Endothelial cell of umbilical vein (primary cell): Measurements from ENCODE around the gene CYP19A1. TPM values are rescaled to one million over a fixed set of nuclear protein-coding genes. Genes with fewer than 3 reads are reported as not detected.

Experiments
- BruUV-seq: library from RNA; stranded (reverse); fragments of 400-500 nt; replicated peaks from 2 replicates; lab custom pipeline; 2021; lab: Mats Ljungman, UMichigan
- CTCF ChIA-PET: fragments of 300-600, 350-600 bp; sonication (Branson Sonifier 250); formaldehyde crosslinking; loops from one replicate; lab custom pipeline; 2021; ENCODE audit warnings: antibody characterized with exemption, inconsistent platforms; lab: Charles Lee
- POLR2A ChIA-PET: fragments of 300-600, 350-600 bp; sonication (Branson Sonifier 250); formaldehyde crosslinking; loops from one replicate; lab custom pipeline; 2021; ENCODE audit warnings: antibody characterized with exemption, inconsistent platforms; lab: Charles Lee
- DNase-seq: peaks from one replicate; pipeline ENCODE4 v3.0.0-alpha.2; 2011; ENCODE audit warnings: low read depth, low spot score
- FAIRE-seq: peaks from 2 replicates; lab custom pipeline; 2011; peaks lifted over from hg19 to GRCh38; lab: Jason Lieb, UNC
- H2AFZ ChIP-seq: 2 replicates; pipeline ENCODE4 v1.6.0; 2012; ENCODE audit warnings: low read depth, low read length, control low read depth, inconsistent platforms
- H3K27ac ChIP-seq: 2 replicates; pipeline ENCODE4 v1.5.1; 2011; ENCODE audit warnings: low read depth, mild to moderate bottlenecking, control low read depth, low read length, moderate library complexity; ENCODE audit not compliant: insufficient read depth
- H3K27me3 ChIP-seq, 2 experiments: 2 replicates each; pipeline versions ENCODE4 v1.6.0 to v1.6.1; 2011; ENCODE audit warnings: low read length in 2 of 2, mixed read lengths in 1 of 2; ENCODE audit not compliant: control insufficient read depth in 2 of 2, insufficient read depth in 2 of 2
- H3K36me3 ChIP-seq, 2 experiments: 2 replicates in 1 of 2; 3 replicates in 1 of 2; pipeline ENCODE4 v1.5.1; 2011; ENCODE audit warnings: low read length in 2 of 2, mild to moderate bottlenecking in 1 of 2, moderate library complexity in 1 of 2; ENCODE audit not compliant: control insufficient read depth in 2 of 2, insufficient read depth in 2 of 2; ENCODE audit errors: extremely low read depth in 1 of 2
- H3K4me1 ChIP-seq: 3 replicates; pipeline ENCODE4 v1.5.1; 2011; ENCODE audit warnings: mild to moderate bottlenecking, low read length; ENCODE audit not compliant: control insufficient read depth, insufficient read depth; ENCODE audit errors: extremely low read depth
- H3K4me2 ChIP-seq: 2 replicates; pipeline ENCODE4 v1.6.1; 2011; ENCODE audit warnings: low read length, control low read depth, mixed read lengths; ENCODE audit not compliant: insufficient read depth
- H3K4me3 ChIP-seq, 3 experiments: fragments of 200-600 bp in 1 of 3; sonication (generic), shearing (Covaris generic) in 1 of 3; replicated peaks in 1 of 3; 2 replicates each; pipeline ENCODE4 v1.5.1; 2011 to 2016; ENCODE audit warnings: control low read depth in 3 of 3, low read length in 3 of 3, mild to moderate bottlenecking in 2 of 3, inconsistent platforms in 1 of 3, low read depth in 1 of 3, moderate library complexity in 1 of 3; ENCODE audit not compliant: insufficient read depth in 1 of 3
- H3K79me2 ChIP-seq: 2 replicates; pipeline ENCODE4 v1.6.0; 2012; ENCODE audit warnings: low read length, inconsistent platforms; ENCODE audit not compliant: control insufficient read depth, insufficient read depth
- H3K9ac ChIP-seq: replicated peaks from 2 replicates; pipeline ENCODE3; 2011; ENCODE audit warnings: low read length, control low read depth; ENCODE audit not compliant: insufficient read depth; ENCODE audit errors: extremely low read depth
- H3K9me1 ChIP-seq: replicated peaks from 3 replicates; pipeline ENCODE4 v1.6.0; 2011; ENCODE audit warnings: mild to moderate bottlenecking, low read length; ENCODE audit not compliant: control insufficient read depth, insufficient read depth; ENCODE audit errors: extremely low read depth
- H3K9me3 ChIP-seq: replicated peaks from 2 replicates; pipeline ENCODE4 v1.5.1; 2012; ENCODE audit warnings: low read length, inconsistent platforms; ENCODE audit not compliant: control insufficient read depth, insufficient read depth
- H4K20me1 ChIP-seq: replicated peaks from 2 replicates; pipeline ENCODE3; 2011; ENCODE audit warnings: mild to moderate bottlenecking, low read length; ENCODE audit not compliant: control insufficient read depth, insufficient read depth; ENCODE audit errors: extremely low read depth
- CTCF ChIP-seq, 2 donors: IDR thresholded peaks; 1 replicate in 1 of 2; 2 replicates in 1 of 2; pipeline ENCODE4 v1.5.1; 2011; ENCODE audit warnings: low read length in 2 of 2, mild to moderate bottlenecking in 2 of 2, moderate library complexity in 2 of 2, control low read depth in 1 of 2, inconsistent platforms in 1 of 2, low read depth in 1 of 2; ENCODE audit not compliant: insufficient read depth in 1 of 2; ENCODE audit errors: extremely low read depth in 1 of 2
- EZH2 ChIP-seq: IDR thresholded peaks from 2 replicates; pipeline ENCODE4 v1.6.1; 2012; ENCODE audit warnings: borderline replicate concordance, low read depth, mild to moderate bottlenecking, moderate library complexity, low read length, inconsistent platforms; ENCODE audit not compliant: severe bottlenecking
- FOS ChIP-seq: IDR thresholded peaks from 2 replicates; pipeline ENCODE4 v1.6.1; 2011; ENCODE audit warnings: mild to moderate bottlenecking, low read length, moderate library complexity, borderline replicate concordance; ENCODE audit not compliant: insufficient read depth
- GATA2 ChIP-seq: IDR thresholded peaks from 2 replicates; pipeline ENCODE4 v1.7.0; 2011; ENCODE audit warnings: low read depth, mild to moderate bottlenecking, moderate library complexity, mixed read lengths, low read length; ENCODE audit not compliant: insufficient read length, insufficient read depth
- JUN ChIP-seq: IDR thresholded peaks from 2 replicates; pipeline ENCODE4 v1.6.1; 2011; ENCODE audit warnings: borderline replicate concordance, low read depth; ENCODE audit not compliant: insufficient read length, insufficient read depth
- MAX ChIP-seq: IDR thresholded peaks from 2 replicates; pipeline ENCODE4 v1.6.1; 2011; ENCODE audit not compliant: insufficient read depth, insufficient read length
- MYC ChIP-seq: IDR thresholded peaks from one replicate; pipeline ENCODE4 v1.6.1; 2011; ENCODE audit warnings: mild to moderate bottlenecking, low read depth, low read length
- POLR2A ChIP-seq: IDR thresholded peaks from 2 replicates; pipeline ENCODE4 v1.6.1; 2012; ENCODE audit warnings: low read depth, mild to moderate bottlenecking, control low read depth, low read length
- POLR2AphosphoS5 ChIP-seq: IDR thresholded peaks from 2 replicates; pipeline ENCODE4 v1.6.1; 2012; ENCODE audit warnings: low read depth, mild to moderate bottlenecking, control low read depth, low read length, moderate library complexity; ENCODE audit not compliant: insufficient read depth
- dilution Hi-C: fragments of 300-500 bp; cut with MboI; formaldehyde crosslinking; loops from one replicate; pipeline ENCODE4 v1.15.0; 2019; ENCODE audit warnings: low sequenced_read_pairs; ENCODE audit not compliant: extremely low pct_ligation_motif_present
- intact Hi-C: fragments of 100-400 bp; cut with micrococcal nuclease; formaldehyde crosslinking; loops from one replicate; pipeline ENCODE4 v1.10.0; 2022
- polyA plus RNA-seq, 4 experiments: library from polyadenylated mRNA; depleted of rRNA in 3 of 4; stranded (reverse) in 3 of 4; unstranded in 1 of 4; fragments of >200 nt; gene quantifications; 2 replicates each; pipeline versions ENCODE4 v1.2.1 to v1.2.3, GENCODE V29; 2011 to 2012; ENCODE audit warnings: missing spikeins in 1 of 4
- total RNA-seq: library from RNA; stranded (reverse); gene quantifications from 2 replicates; pipeline ENCODE4 v1.2.3, GENCODE V29; 2021

CYP19A1 gene
- total and polyA plus RNA-seq, 2 donors (not counting 3 experiments of a cell fraction or from before 2014, with no cell fraction given): not detected

- Histone ChIP-seq H3K4me2 (no peak overlapping the region), H3K36me3 (no peaks in the 10 kb centered on the region), H3K27me3 (peaks cover 77 to 87% of the 10 kb centered on the region in 2 experiments), H3K9me3 (no peaks in the 10 kb centered on the region), H4K20me1 (no peaks in the 10 kb centered on the region), H3K9ac (no peak overlapping the region), H3K27ac (no peak overlapping the region), H3K4me1 (no peaks in the 10 kb centered on the region), H3K9me1 (no peaks in the 10 kb centered on the region), H3K4me3 (no peak overlapping the region), H2AFZ (no peak overlapping the region), H3K79me2 (no peaks in the 10 kb centered on the region)
- dilution Hi-C loops: no loop called here
- BruUV-seq: no TSS peak
- FAIRE-seq (no peak), DNase-seq (no peak)
- ChIA-PET CTCF (interaction anchor here (1.0 to 3.0 kb wide), 4 partner anchors 10 to 93 kb away, joined by 3 to 8 read pairs (median 4); no protein-coding TSS in a partner anchor), POLR2A (no interaction called here)
- no peak for TF ChIP-seq JUN
- TF ChIP-seq MYC: no peak
- TF ChIP-seq POLR2AphosphoS5: no peak
- TF ChIP-seq CTCF (IDR thresholded peaks at IDR 0.05; ENCODE audit: extremely low read depth in 1 of 2, insufficient read depth in 1 of 2, low read depth in 1 of 2, low read length in 2 of 2): no peak
- TF ChIP-seq POLR2A: no peak
- TF ChIP-seq MAX: no peak
- no peak for TF ChIP-seq EZH2
- TF ChIP-seq FOS: no peak
- TF ChIP-seq GATA2: no peak
- intact Hi-C loops: no loop called here
Observed at GRCh38 chr15:51322621-51323296, 15.6 kb downstream of the CYP19A1 start.
